SK-N-SH treated with all-trans-retinoic acid at 6 μM for 48 hours (cell line): ENCODE data around the gene NAIF1.

Source experiments
- ATAC-seq: fragments of 200-7000 bp; cut with Tn5 transposase; 3 replicates; pipeline ENCODE4 v1.9.1; 2020; ENCODE audit warnings: mild to moderate bottlenecking, moderate library complexity
- ARNTL ChIP-seq: fragments of 450-650 bp; formaldehyde crosslinking; IDR thresholded peaks from 2 replicates; pipeline ENCODE4 v1.5.0; 2020; ENCODE audit warnings: low read depth, mild to moderate bottlenecking, moderate library complexity, borderline replicate concordance
- BACH2 ChIP-seq: fragments of 250-450 bp; sonication (Bioruptor Pico); IDR thresholded peaks from 2 replicates; pipeline ENCODE4 v1.9.0; 2021; ENCODE audit warnings: mild to moderate bottlenecking, borderline replicate concordance
- CSDC2 ChIP-seq: fragments of 250-450 bp; sonication (Bioruptor Pico); IDR thresholded peaks from 2 replicates; pipeline ENCODE4 v1.5.0; 2020; ENCODE audit warnings: mild to moderate bottlenecking, moderate library complexity
- ESRRG ChIP-seq: fragments of 250-450 bp; sonication (Bioruptor Pico); IDR thresholded peaks from 2 replicates; pipeline ENCODE4 v1.6.1; 2021; ENCODE audit warnings: mild to moderate bottlenecking
- GLIS3 ChIP-seq: fragments of 250-450 bp; sonication (Bioruptor Pico); IDR thresholded peaks from 2 replicates; pipeline ENCODE4 v1.5.0; 2020; ENCODE audit warnings: mild to moderate bottlenecking, moderate library complexity
- ISL1 ChIP-seq: fragments of 250-450 bp; sonication (Bioruptor Pico); IDR thresholded peaks from 2 replicates; pipeline ENCODE4 v2.1.2; 2022; ENCODE audit warnings: mild to moderate bottlenecking, moderate library complexity
- OSR1 ChIP-seq: fragments of 250-450 bp; sonication (Bioruptor Pico); IDR thresholded peaks from 2 replicates; pipeline ENCODE4 v1.8.0; 2022; ENCODE audit warnings: moderate library complexity, mild to moderate bottlenecking, inconsistent platforms
- RARB ChIP-seq: fragments of 250-450 bp; sonication (Bioruptor Pico); IDR thresholded peaks from 2 replicates; pipeline ENCODE4 v1.8.0; 2021; ENCODE audit warnings: mild to moderate bottlenecking, moderate library complexity
- SNAI2 ChIP-seq: fragments of 250-450 bp; sonication (Bioruptor Pico); IDR thresholded peaks from 2 replicates; pipeline ENCODE4 v1.5.0; 2020; ENCODE audit warnings: mild to moderate bottlenecking, moderate library complexity
- TCF4 ChIP-seq: fragments of 250-450 bp; sonication (Bioruptor Pico); IDR thresholded peaks from 2 replicates; pipeline ENCODE4 v1.8.0; 2021; ENCODE audit warnings: mild to moderate bottlenecking, moderate library complexity, borderline replicate concordance
- TOX ChIP-seq: fragments of 250-450 bp; sonication (Bioruptor Pico); IDR thresholded peaks from 2 replicates; pipeline ENCODE4 v1.8.0; 2021; ENCODE audit warnings: mild to moderate bottlenecking, moderate library complexity, borderline replicate concordance
- ZC3H10 ChIP-seq: fragments of 250-450 bp; sonication (Bioruptor Pico); IDR thresholded peaks from 2 replicates; pipeline ENCODE4 v1.5.1; 2021; ENCODE audit warnings: mild to moderate bottlenecking, moderate library complexity
- ZFP3 ChIP-seq: fragments of 250-450 bp; sonication (Bioruptor Pico); IDR thresholded peaks from 2 replicates; pipeline ENCODE4 v1.5.0; 2020; ENCODE audit warnings: mild to moderate bottlenecking, moderate library complexity
- ZFP30 ChIP-seq: fragments of 450-650 bp; formaldehyde crosslinking; IDR thresholded peaks from 2 replicates; pipeline ENCODE4 v1.5.0; 2022; ENCODE audit warnings: mild to moderate bottlenecking, moderate library complexity
- ZNF565 ChIP-seq: fragments of 450-650 bp; formaldehyde crosslinking; conservative IDR thresholded peaks from 2 replicates; pipeline ENCODE4 v1.5.0; 2020; ENCODE audit warnings: low read depth, mild to moderate bottlenecking, moderate library complexity
- ZNF70 ChIP-seq: fragments of 450-650 bp; formaldehyde crosslinking; IDR thresholded peaks from 2 replicates; pipeline ENCODE4 v1.5.0; 2020; ENCODE audit warnings: mild to moderate bottlenecking, moderate library complexity
- ZNF8 ChIP-seq: fragments of 450-650 bp; formaldehyde crosslinking; IDR thresholded peaks from 2 replicates; pipeline ENCODE4 v1.5.0; 2020; ENCODE audit warnings: mild to moderate bottlenecking, moderate library complexity
- TF ChIP-seq, protein P1 (sequence below): fragments of 250-450 bp; sonication (Bioruptor Pico); IDR thresholded peaks from 2 replicates; pipeline ENCODE4 v1.8.0; 2021; ENCODE audit warnings: low read depth, mild to moderate bottlenecking, moderate library complexity, borderline replicate concordance
- TF ChIP-seq, protein P2 (sequence below): fragments of 250-450 bp; sonication (Bioruptor Pico); IDR thresholded peaks from 2 replicates; pipeline ENCODE4 v1.8.0; 2020; ENCODE audit warnings: mild to moderate bottlenecking, moderate library complexity, borderline replicate concordance
- TF ChIP-seq, protein P3 (sequence below): fragments of 250-450 bp; sonication (Bioruptor Pico); IDR thresholded peaks from 2 replicates; pipeline ENCODE4 v1.5.0; 2020; ENCODE audit warnings: mild to moderate bottlenecking, moderate library complexity
- TF ChIP-seq, protein P4 (sequence below): fragments of 250-450 bp; sonication (Bioruptor Pico); IDR thresholded peaks from 2 replicates; pipeline ENCODE4 v1.5.1; 2021; ENCODE audit warnings: mild to moderate bottlenecking, moderate library complexity
- TF ChIP-seq, protein P5 (sequence below): fragments of 250-450 bp; sonication (Bioruptor Pico); IDR thresholded peaks from 2 replicates; pipeline ENCODE4 v1.5.1; 2020; ENCODE audit warnings: low read depth, mild to moderate bottlenecking, moderate library complexity

NAIF1 gene

DNA sequence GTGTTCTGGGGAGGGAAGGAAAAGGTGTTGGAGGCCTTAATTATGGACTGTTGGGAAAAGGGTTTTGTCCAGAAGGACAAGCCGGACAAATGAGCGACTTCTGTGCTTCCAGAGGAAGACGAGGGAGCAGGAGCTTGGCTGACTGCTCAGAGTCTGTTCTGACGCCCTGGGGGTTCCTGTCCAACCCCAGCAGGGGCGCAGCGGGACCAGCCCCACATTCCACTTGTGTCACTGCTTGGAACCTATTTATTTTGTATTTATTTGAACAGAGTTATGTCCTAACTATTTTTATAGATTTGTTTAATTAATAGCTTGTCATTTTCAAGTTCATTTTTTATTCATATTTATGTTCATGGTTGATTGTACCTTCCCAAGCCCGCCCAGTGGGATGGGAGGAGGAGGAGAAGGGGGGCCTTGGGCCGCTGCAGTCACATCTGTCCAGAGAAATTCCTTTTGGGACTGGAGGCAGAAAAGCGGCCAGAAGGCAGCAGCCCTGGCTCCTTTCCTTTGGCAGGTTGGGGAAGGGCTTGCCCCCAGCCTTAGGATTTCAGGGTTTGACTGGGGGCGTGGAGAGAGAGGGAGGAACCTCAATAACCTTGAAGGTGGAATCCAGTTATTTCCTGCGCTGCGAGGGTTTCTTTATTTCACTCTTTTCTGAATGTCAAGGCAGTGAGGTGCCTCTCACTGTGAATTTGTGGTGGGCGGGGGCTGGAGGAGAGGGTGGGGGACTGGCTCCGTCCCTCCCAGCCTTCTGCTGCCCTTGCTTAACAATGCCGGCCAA, 41.3 kb upstream of the NAIF1 start:
- no peak for ATAC-seq
- TF ChIP-seq, protein P1, sequence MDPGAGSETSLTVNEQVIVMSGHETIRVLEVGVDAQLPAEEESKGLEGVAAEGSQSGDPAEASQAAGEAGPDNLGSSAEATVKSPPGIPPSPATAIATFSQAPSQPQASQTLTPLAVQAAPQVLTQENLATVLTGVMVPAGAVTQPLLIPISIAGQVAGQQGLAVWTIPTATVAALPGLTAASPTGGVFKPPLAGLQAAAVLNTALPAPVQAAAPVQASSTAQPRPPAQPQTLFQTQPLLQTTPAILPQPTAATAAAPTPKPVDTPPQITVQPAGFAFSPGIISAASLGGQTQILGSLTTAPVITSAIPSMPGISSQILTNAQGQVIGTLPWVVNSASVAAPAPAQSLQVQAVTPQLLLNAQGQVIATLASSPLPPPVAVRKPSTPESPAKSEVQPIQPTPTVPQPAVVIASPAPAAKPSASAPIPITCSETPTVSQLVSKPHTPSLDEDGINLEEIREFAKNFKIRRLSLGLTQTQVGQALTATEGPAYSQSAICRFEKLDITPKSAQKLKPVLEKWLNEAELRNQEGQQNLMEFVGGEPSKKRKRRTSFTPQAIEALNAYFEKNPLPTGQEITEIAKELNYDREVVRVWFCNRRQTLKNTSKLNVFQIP = no peak
- TF ChIP-seq ISL1 (CRISPR knock-in tag) = no peak
- TF ChIP-seq TOX = no peak
- no peak for TF ChIP-seq ZFP30 (CRISPR knock-in tag)
- TF ChIP-seq, protein P2, sequence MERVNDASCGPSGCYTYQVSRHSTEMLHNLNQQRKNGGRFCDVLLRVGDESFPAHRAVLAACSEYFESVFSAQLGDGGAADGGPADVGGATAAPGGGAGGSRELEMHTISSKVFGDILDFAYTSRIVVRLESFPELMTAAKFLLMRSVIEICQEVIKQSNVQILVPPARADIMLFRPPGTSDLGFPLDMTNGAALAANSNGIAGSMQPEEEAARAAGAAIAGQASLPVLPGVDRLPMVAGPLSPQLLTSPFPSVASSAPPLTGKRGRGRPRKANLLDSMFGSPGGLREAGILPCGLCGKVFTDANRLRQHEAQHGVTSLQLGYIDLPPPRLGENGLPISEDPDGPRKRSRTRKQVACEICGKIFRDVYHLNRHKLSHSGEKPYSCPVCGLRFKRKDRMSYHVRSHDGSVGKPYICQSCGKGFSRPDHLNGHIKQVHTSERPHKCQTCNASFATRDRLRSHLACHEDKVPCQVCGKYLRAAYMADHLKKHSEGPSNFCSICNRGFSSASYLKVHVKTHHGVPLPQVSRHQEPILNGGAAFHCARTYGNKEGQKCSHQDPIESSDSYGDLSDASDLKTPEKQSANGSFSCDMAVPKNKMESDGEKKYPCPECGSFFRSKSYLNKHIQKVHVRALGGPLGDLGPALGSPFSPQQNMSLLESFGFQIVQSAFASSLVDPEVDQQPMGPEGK = no peak
- no peak for TF ChIP-seq ARNTL (CRISPR knock-in tag)
- TF ChIP-seq TCF4 = no peak
- TF ChIP-seq, protein P3, sequence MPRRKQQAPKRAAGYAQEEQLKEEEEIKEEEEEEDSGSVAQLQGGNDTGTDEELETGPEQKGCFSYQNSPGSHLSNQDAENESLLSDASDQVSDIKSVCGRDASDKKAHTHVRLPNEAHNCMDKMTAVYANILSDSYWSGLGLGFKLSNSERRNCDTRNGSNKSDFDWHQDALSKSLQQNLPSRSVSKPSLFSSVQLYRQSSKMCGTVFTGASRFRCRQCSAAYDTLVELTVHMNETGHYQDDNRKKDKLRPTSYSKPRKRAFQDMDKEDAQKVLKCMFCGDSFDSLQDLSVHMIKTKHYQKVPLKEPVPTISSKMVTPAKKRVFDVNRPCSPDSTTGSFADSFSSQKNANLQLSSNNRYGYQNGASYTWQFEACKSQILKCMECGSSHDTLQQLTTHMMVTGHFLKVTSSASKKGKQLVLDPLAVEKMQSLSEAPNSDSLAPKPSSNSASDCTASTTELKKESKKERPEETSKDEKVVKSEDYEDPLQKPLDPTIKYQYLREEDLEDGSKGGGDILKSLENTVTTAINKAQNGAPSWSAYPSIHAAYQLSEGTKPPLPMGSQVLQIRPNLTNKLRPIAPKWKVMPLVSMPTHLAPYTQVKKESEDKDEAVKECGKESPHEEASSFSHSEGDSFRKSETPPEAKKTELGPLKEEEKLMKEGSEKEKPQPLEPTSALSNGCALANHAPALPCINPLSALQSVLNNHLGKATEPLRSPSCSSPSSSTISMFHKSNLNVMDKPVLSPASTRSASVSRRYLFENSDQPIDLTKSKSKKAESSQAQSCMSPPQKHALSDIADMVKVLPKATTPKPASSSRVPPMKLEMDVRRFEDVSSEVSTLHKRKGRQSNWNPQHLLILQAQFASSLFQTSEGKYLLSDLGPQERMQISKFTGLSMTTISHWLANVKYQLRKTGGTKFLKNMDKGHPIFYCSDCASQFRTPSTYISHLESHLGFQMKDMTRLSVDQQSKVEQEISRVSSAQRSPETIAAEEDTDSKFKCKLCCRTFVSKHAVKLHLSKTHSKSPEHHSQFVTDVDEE = no peak
- TF ChIP-seq, protein P4, sequence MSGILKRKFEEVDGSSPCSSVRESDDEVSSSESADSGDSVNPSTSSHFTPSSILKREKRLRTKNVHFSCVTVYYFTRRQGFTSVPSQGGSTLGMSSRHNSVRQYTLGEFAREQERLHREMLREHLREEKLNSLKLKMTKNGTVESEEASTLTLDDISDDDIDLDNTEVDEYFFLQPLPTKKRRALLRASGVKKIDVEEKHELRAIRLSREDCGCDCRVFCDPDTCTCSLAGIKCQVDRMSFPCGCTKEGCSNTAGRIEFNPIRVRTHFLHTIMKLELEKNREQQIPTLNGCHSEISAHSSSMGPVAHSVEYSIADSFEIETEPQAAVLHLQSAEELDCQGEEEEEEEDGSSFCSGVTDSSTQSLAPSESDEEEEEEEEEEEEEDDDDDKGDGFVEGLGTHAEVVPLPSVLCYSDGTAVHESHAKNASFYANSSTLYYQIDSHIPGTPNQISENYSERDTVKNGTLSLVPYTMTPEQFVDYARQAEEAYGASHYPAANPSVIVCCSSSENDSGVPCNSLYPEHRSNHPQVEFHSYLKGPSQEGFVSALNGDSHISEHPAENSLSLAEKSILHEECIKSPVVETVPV = no peak
- TF ChIP-seq ZNF565 = no peak
- TF ChIP-seq BACH2 = no peak
- TF ChIP-seq OSR1 = no peak
- TF ChIP-seq GLIS3 (CRISPR knock-in tag) = no peak
- no peak for TF ChIP-seq ZNF70 (CRISPR knock-in tag)
- no peak for TF ChIP-seq SNAI2 (CRISPR knock-in tag)
- no peak for TF ChIP-seq ZNF8 (CRISPR knock-in tag)
- no peak for TF ChIP-seq ZFP3 (CRISPR knock-in tag)
- TF ChIP-seq, protein P5, sequence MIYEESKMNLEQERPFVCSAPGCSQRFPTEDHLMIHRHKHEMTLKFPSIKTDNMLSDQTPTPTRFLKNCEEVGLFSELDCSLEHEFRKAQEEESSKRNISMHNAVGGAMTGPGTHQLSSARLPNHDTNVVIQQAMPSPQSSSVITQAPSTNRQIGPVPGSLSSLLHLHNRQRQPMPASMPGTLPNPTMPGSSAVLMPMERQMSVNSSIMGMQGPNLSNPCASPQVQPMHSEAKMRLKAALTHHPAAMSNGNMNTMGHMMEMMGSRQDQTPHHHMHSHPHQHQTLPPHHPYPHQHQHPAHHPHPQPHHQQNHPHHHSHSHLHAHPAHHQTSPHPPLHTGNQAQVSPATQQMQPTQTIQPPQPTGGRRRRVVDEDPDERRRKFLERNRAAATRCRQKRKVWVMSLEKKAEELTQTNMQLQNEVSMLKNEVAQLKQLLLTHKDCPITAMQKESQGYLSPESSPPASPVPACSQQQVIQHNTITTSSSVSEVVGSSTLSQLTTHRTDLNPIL (CRISPR knock-in tag) = no peak
- no peak for TF ChIP-seq RARB

DNA sequence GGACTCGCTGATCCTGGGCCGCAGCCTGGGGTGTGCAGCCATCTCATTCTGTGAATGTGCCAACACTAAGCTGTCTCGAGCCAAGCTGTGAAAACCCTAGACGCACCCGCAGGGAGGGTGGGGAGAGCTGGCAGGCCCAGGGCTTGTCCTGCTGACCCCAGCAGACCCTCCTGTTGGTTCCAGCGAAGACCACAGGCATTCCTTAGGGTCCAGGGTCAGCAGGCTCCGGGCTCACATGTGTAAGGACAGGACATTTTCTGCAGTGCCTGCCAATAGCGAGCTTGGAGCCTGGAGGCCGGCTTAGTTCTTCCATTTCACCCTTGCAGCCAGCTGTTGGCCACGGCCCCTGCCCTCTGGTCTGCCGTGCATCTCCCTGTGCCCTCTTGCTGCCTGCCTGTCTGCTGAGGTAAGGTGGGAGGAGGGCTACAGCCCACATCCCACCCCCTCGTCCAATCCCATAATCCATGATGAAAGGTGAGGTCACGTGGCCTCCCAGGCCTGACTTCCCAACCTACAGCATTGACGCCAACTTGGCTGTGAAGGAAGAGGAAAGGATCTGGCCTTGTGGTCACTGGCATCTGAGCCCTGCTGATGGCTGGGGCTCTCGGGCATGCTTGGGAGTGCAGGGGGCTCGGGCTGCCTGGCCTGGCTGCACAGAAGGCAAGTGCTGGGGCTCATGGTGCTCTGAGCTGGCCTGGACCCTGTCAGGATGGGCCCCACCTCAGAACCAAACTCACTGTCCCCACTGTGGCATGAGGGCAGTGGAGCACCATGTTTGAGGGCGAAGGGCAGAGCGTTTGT, 40.5 kb upstream of the NAIF1 start:
- TF ChIP-seq ISL1 (CRISPR knock-in tag) (no peak), TOX (no peak), ZNF8 (CRISPR knock-in tag) (no peak), TCF4 (no peak), ZFP30 (CRISPR knock-in tag) (no peak), ZNF70 (CRISPR knock-in tag) (no peak)
- TF ChIP-seq, all 23 proteins: peak for 0
- ATAC-seq = no peak

DNA sequence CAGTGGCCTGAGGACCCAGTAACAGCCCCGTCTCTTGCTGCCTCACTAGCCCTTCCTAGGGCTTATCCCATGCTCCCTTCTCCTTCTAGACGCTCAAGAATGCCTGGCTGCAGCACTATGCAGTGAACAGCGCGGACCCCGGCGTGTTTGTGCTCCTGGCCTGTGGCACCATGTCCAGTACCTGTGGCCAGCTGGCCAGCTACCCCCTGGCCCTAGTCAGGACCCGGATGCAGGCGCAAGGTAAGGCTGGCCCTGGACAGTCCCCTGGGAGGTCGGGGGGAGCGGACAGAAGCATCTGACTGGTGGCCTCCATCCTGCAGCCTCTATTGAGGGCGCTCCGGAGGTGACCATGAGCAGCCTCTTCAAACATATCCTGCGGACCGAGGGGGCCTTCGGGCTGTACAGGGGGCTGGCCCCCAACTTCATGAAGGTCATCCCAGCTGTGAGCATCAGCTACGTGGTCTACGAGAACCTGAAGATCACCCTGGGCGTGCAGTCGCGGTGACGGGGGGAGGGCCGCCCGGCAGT, 39.9 kb upstream of the NAIF1 start:
- TF ChIP-seq, protein P5 (CRISPR knock-in tag) = no peak
- TF ChIP-seq TOX (no peak), ISL1 (CRISPR knock-in tag) (no peak), ESRRG (CRISPR knock-in tag) (no peak), ZC3H10 (CRISPR knock-in tag) (no peak), ZNF70 (CRISPR knock-in tag) (no peak), OSR1 (no peak), ZNF565 (no peak), CSDC2 (CRISPR knock-in tag) (no peak)
- ATAC-seq = no peak
